Body of pancreas (tissue), 4 donors: ENCODE results near the gene USP21. TPM values are rescaled to one million over a fixed set of nuclear protein-coding genes. Genes with fewer than 3 reads are reported as not detected.

Experiments
- ATAC-seq: fragments of 150-250 bp; one replicate; pipeline ENCODE4 v1.9.1; 2016
- DNase-seq, 4 donors: peaks; one replicate each; pipeline ENCODE4 v3.0.0-alpha.2; 2019
- H3K27ac ChIP-seq, 4 donors: fragments of 200-600 bp; sonication (generic); 1 replicate in 3 of 4; 2 replicates in 1 of 4; pipeline versions ENCODE4 v1.5.1 to v1.6.1; 2016 to 2019; ENCODE audit warnings: mild to moderate bottlenecking in 1 of 4, mixed read lengths in 1 of 4, moderate library complexity in 1 of 4
- H3K27me3 ChIP-seq, 2 donors: fragments of 200-600 bp; sonication (generic); one replicate each; pipeline ENCODE4 v1.6.0; 2016; ENCODE audit warnings: mild to moderate bottlenecking in 1 of 2
- H3K36me3 ChIP-seq, 2 donors: fragments of 200-600 bp; sonication (generic); replicated peaks in 1 of 2; 2 replicates each; pipeline ENCODE4 v1.5.1; 2016; ENCODE audit warnings: low read depth in 2 of 2; ENCODE audit not compliant: insufficient read depth in 1 of 2
- H3K4me1 ChIP-seq: fragments of 200-600 bp; sonication (generic); one replicate; pipeline ENCODE4 v1.6.0; 2016
- H3K4me3 ChIP-seq, 2 donors: fragments of 200-600 bp; sonication (generic); 1 replicate in 1 of 2; 2 replicates in 1 of 2; pipeline ENCODE4 v1.5.1; 2016 to 2019
- H3K9me3 ChIP-seq, 3 donors: fragments of 200-600 bp; sonication (generic); 1 replicate in 2 of 3; 2 replicates in 1 of 3; pipeline ENCODE4 v1.5.1; 2016
- CTCF ChIP-seq, 7 experiments: fragments of 450-650 bp in 4 of 7; fragments of 200-600 bp in 3 of 7; sonication (generic) in 3 of 7; IDR thresholded peaks; one replicate each; pipeline ENCODE4 v1.5.1; 2016 to 2019; ENCODE audit warnings: antibody characterized with exemption in 7 of 7
- POLR2A ChIP-seq, 3 donors: fragments of 450-650 bp; IDR thresholded peaks; one replicate each; pipeline ENCODE4 v1.6.1; 2016; ENCODE audit warnings: antibody characterized with exemption in 3 of 3, mild to moderate bottlenecking in 2 of 3
- WGBS, 2 donors: methylation state at CpG; one replicate each; pipeline ENCODE4 v1.1.5; 2017; 5-methylcytosine and 5-hydroxymethylcytosine counted together
- intact Hi-C: fragments of 100-400 bp; cut with DNase I; formaldehyde crosslinking; loops from one replicate; pipeline ENCODE4 v1.15.1; 2023
- total RNA-seq, 2 donors: library from RNA; depleted of rRNA; stranded (reverse); fragments of >200 nt; gene quantifications; one replicate each; pipeline ENCODE4 v1.1.0, GENCODE V29; 2016

USP21 gene
- total RNA-seq, 2 donors from 2014 or later: 17.8 to 21.0 TPM

GRCh38 chr1:161196111-161196510, 36.8 kb downstream of the USP21 start:
- Histone ChIP-seq H3K9me3 (no peaks in the 10 kb centered on the region), H3K4me3 (no peak overlapping the region), H3K27ac (no peak overlapping the region), H3K4me1 (peaks cover 4% of the 10 kb centered on the region), H3K36me3 (no peaks in the 10 kb centered on the region), H3K27me3 (no peaks in the 10 kb centered on the region)
- intact Hi-C loops: no loop called here
- no peak for DNase-seq
- ATAC-seq: no peak
- 66 to 86% methylated on average over 4 to 7 of the region's 7 CpGs for WGBS, 2 donors
- TF ChIP-seq CTCF (IDR thresholded peaks at IDR 0.05) (no peak), POLR2A (IDR thresholded peaks at IDR 0.05) (no peak)

GRCh38 chr1:161196521-161197451, 37.5 kb downstream of the USP21 start:
- no peak for ATAC-seq
- 58 to 75% methylated on average over 18 to 25 of the region's 27 CpGs for whole genome bisulfite sequencing, 2 donors

GRCh38 chr1:161197560-161198193, 38.4 kb downstream of the USP21 start:
- Histone ChIP-seq H3K4me3 (no peak overlapping the region), H3K9me3 (no peaks in the 10 kb centered on the region), H3K36me3 (no peaks in the 10 kb centered on the region), H3K4me1 (peaks cover 11% of the 10 kb centered on the region), H3K27ac (peak overlapping the region in 3 of 4 donors; percentile 16 to 91 (median 57)), H3K27me3 (no peaks in the 10 kb centered on the region)
- ATAC-seq: no peak
- no peak for TF ChIP-seq CTCF (IDR thresholded peaks at IDR 0.05)
- peak in 1 of 3 donors; percentile 6 for TF ChIP-seq POLR2A (IDR thresholded peaks at IDR 0.05)
- intact Hi-C loops: no loop called here
- DNase-seq: no peak
- WGBS, 2 donors: 66 to 75% methylated on average over 8 to 11 of the region's 11 CpGs

More at GRCh38 chr1:161196521-161197451, 37.5 kb downstream of the USP21 start:
- H3K4me1 ChIP-seq: peaks cover 11% of the 10 kb centered on the region
- H3K27ac ChIP-seq: peak overlapping the region in 1 of 4 donors; percentile 57
- peak in 1 of 4 donors; percentile 37 for DNase-seq
- intact Hi-C loops: no loop called here
- peak in 2 of 3 donors; percentile 22 to 36 for TF ChIP-seq POLR2A (IDR thresholded peaks at IDR 0.05)
- no peak for TF ChIP-seq CTCF (IDR thresholded peaks at IDR 0.05)
- no peaks in the 10 kb centered on the region for H3K36me3 ChIP-seq
- no peaks in the 10 kb centered on the region for H3K27me3 ChIP-seq
- H3K9me3 ChIP-seq: no peaks in the 10 kb centered on the region
- H3K4me3 ChIP-seq: no peak overlapping the region

- H3K4me1 ChIP-seq: peaks cover 18% of the 10 kb centered on the region
- no peaks in the 10 kb centered on the region for H3K27me3 ChIP-seq
- H3K9me3 ChIP-seq: no peaks in the 10 kb centered on the region
- DNase-seq (no peak), ATAC-seq (no peak)
- WGBS, 2 donors: 21 to 39% methylated on average over 6 to 20 of the region's 20 CpGs
- TF ChIP-seq CTCF (IDR thresholded peaks at IDR 0.05): no peak
- no peak for TF ChIP-seq POLR2A (IDR thresholded peaks at IDR 0.05)
- H3K4me3 ChIP-seq: no peak overlapping the region
- H3K27ac ChIP-seq: peak overlapping the region in 3 of 4 donors; percentile 16 to 91 (median 57)
- H3K36me3 ChIP-seq: no peaks in the 10 kb centered on the region
- intact Hi-C loops: no loop called here
Observed at GRCh38 chr1:161198194-161198896, 39.0 kb downstream of the USP21 start.
